ENCODE results near the gene ATXN1. TPM values are rescaled to one million over a fixed set of nuclear protein-coding genes. Genes with fewer than 3 reads are reported as not detected.

The ATXN1 gene
- total RNA-seq, 1 donor from 2014 or later: 99.2 TPM

DNA sequence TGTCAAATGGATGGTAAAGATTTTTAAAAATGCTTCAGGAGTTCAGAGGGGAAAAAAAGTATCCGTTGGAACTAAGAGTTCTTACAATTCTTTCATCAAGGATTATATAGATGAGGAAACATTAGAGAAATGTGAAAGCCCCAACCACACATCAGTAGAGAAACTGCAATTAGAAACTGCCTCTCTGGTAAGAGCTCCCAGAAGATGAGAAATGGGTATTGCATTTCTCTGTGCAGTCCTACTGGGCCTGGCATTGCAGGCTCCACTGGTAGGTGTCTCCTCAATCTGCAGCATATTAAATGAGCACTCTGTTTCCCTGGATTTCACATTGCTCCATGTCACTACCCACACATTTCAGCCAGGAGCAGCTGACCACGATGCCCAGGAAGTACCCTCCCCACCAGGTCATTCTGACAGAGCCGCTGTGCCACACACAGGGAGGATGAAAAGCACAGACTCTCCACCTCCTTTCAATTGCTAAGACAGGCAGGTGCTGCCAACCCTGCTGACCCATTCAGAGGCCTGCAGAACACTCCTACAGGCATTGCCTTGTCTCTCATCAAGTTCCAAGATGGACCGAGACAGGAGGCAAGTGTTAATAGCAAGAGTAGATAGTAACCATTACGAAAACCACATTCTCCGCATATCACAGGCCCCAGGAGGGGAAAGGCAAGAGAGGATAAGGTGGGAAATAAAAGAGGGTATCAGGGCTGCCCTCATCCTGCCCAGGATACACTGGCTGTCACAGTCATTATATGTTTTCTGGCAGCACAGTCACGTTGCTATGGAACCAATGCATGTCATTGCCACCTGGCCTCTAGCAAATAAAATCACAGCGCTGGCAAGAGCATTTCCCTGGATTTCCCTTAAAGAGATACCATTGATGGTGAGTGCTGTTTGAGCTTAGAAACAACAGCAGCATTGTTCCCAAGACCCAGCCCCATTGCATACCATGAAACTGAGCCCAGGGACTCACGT, 241.7 kb downstream of the ATXN1 start:
- intact Hi-C loops (cut with micrococcal nuclease): no loop called here

DNA sequence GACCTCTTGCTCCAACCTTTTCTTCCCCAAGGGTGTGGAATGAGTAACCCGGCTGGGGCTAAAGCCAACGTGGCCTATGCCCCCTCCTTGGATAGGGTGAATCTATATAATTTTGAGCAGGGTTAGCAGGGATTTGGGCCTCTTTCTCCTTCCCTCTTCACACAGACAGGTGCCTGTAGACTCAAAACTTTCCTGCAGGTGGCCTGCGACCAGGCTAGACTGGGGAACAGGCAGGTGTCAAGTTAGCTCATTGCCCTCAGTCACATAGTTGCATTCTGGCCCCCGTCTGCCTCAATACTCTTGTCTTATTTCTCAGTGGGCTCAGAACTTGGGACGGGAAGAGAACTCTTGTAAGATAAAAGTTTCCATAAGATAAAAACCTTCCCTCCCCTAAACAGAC, 243.0 kb downstream of the ATXN1 start:
- intact Hi-C loops (cut with micrococcal nuclease): no loop called here

DNA sequence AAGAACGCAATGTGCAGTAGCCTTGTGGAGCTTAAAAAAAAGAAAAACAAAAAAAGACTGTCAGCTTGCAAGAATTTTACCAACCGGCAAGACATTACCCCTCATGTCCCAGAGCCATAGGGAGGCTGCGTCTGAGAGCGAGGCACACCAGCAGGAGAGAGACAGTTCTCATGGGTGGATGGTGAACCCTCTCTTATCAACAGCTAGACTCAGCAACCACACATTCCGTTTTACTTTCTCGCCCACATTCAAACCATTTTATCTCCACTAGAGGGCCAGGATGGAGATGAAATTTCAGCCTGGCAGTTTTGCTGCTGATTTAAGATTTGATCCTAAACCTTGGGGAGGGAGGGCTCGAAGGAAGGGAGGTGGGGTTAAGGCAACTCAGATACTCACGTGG, 247.0 kb downstream of the ATXN1 start:
- intact Hi-C loops (cut with micrococcal nuclease): loop anchor here (1.0 to 5.0 kb wide), 7 partner anchors 42 to 573 kb away; no protein-coding TSS in a partner anchor

DNA sequence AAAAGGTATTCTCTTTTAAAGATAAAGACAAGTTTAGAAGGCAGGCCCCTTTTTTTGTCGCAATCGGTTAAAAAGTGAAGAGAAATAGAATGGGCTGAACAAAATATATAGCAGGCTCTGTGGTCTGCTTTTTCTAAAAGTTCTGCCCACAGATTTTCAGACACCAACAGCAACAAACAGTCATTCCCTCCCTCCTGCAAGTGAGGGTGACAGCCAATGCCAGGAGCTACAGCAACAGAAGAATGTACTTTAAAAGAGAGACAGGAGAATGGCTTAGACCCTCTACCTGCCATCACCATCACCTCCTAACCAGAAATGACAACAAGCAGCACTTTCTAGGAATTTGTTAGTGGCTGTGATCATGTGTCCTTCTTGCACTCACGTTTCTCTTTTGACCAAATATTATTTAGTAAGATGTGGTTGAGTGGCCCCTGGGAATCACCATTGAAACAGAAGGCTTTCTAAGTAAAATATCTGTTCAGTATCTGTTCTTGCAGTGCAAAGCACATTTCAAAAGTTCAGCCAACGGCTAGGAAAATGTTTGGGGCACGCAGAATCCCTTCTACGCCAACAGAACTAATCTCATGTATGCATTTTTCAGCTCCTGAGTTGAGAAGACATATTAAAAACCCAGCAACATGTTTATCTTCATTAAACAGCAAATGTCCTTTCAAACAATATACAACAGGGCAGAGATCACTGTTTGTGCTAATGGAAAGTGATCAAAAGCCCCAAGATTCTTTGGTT, 248.5 kb downstream of the ATXN1 start:
- intact Hi-C loops (cut with micrococcal nuclease): loop anchor here (1.0 to 5.0 kb wide), 7 partner anchors 8 to 575 kb away; no protein-coding TSS in a partner anchor

DNA sequence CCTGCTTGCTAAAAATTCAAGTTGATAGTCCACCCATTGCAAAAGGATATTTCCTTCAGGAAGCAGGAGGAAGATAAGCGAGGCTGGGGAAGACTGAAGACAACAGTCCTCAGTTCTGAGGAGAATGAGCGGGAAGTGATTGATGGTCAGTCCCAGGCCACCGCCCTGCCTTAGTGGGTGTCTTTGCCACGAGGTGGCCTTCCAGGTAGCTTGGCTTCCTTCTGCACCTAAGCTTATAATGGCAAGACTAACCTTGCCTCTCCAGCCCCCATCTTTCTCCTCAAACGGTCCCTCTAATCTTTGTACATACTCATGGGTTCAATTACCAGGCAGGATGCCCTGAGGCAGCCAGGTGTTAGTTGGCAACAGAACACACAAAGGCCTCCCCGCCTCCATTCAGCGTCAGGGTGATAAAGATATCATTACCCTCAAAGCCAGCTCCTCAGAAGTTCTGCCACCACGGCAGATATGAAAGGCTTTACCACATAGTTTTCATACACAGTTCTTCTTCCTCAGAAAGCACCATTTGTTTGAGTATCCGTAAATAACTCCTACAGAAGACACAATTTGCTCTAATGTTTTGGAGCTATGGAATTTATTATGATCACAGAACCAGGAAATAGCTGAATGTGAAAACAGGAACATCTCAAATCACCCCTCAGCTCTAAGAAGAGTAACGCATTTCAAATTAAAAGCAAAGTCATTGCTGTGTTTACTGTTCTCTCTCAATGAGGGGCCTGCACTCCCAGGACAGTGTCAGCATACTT, 249.4 kb downstream of the ATXN1 start:
- intact Hi-C loops (cut with micrococcal nuclease): loop anchor here (1.0 to 5.0 kb wide), 8 partner anchors 8 to 575 kb away; no protein-coding TSS in a partner anchor

DNA sequence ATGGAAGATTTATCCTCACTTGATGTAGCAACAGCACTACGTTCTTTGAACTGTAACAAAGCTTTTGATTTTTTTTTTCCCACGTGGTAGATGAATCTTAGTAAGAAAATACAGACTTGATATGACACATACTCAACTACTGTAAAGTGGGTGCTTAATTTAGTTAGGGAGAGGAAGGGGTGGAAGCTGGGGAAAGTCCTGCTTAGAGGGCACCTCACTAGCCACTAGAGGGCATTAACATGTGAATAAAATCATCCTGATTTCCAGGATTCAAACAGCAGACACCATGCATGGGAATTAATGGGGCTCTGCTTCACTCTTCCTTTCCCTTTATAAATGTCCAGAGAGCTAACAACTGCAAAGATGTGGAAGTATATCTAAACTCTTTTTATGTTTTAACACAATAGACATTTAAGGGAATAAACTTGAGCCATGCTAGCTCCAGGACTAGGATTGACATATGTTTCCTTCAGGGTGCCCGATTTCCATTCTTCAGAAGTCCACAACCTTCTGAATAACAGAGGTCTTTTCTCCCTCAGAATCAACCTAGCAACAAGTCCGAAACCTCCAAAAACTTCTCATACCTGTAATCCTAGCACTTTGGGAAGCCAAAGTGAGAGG, 250.1 kb downstream of the ATXN1 start:
- intact Hi-C loops (cut with micrococcal nuclease): loop anchor here (2.0 to 5.0 kb wide), 4 partner anchors 39 to 576 kb away; no protein-coding TSS in a partner anchor

DNA sequence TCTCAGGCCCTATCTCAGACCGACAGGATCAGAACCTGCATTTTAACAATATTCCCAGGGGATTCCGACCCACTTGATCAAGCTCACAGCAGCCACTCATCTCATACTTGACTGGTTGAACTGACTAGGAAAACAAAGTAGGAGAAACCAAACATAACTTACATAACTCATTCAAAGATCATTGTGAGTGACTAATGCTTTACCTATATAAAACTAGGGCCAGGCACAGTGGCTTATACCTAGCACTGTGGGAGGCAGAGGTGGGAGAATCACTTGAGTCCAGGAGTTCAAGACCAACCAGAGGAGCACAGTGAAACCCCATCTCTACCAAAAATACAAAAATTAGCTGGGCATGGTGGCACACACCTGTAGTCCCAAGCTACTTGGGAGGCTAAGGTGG, 251.0 kb downstream of the ATXN1 start:
- intact Hi-C loops (cut with micrococcal nuclease): loop anchor here (2.0 to 5.0 kb wide), 4 partner anchors 38 to 577 kb away; no protein-coding TSS in a partner anchor

DNA sequence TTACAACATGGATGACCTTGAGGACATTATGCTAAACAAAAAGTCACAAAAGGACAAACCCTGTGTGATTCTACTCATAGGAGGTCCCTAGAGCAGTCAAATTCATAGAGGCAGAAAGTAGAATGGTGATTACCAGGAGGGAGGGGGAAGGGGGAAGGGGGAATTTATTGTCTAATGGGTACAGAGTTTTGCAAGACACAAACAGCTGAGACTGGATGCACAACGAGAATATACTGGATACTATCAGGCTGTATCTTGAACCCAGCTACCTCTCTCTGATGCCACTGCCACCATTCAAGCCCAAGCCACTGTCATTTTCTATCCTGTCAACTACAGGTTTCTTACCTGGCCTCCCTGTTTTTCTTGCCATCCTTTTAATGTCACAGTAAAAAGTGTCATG, 252.3 kb downstream of the ATXN1 start:
- intact Hi-C loops (cut with micrococcal nuclease): no loop called here

DNA sequence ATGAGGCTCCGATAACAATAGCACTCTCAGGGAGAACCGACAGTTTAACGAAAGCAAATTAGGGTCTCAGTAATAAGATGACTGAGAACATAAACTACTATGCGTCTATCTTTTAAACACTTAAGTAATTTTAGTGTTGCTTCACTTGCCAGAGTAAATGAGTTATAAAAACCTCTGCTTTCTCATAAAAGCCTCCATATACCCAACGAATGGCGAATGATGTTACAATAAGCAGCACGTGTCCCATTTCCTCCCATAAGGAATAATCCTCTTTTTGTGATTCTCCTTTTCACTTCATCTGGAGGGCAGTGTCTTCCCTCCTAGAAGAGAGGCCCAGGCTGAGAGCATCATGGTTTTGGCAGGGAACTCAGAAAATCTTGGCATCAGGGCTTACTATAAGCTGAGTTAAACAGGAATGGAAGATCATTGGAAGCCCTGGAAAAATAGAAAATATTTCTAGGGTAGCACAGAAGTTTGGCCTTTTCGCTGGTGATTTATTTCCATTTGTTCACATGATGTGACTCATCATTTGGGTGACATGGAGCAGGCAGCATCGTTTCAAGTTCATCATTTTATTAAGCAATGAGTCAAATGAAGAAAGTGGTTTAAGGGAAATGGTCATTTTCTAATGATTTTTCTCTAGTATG, 255.4 kb downstream of the ATXN1 start:
- intact Hi-C loops (cut with micrococcal nuclease): no loop called here

DNA sequence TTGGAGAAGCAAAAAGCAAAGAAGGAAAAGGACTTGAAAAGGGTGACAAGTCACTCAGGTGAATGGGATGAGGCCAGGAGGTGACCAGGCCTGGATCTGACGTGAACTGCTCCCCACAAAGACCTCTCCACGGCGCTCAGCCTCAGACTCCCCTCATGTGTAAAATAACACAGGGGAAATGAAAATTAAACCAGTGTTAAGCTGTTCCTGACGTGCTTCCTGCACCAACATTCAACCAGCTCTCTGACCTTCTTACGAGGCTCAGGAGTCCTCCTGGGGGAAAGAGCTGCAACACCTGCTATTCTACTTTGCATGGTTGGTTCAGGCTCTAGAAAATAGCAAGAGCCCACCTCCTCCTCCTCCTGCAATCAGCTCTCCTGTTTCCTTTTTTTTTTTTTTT, 256.7 kb downstream of the ATXN1 start:
- intact Hi-C loops (cut with micrococcal nuclease): loop anchor here (1.0 kb wide), 1 partner anchor 8 kb away; no protein-coding TSS in a partner anchor

DNA sequence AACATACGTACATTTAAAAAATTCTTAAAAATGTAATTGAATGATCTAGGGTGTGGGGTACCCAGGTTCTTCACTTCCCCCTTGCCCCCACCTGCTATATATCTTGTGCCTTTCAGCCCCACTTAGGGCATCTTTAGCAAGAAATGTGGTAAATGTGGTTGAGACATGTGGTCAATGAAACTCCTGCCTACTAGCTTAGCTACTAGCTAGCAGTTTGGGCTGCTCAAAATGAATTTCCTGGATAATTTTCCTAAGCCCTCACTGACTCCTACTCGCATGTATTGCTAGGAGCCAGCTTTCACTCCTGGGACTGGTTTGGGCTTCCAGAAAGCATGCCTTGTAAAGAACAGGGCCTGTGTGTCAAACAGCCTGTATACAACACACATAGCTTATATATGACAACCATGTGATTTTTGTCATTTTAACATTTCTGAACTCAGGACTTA, 257.3 kb downstream of the ATXN1 start:
- intact Hi-C loops (cut with micrococcal nuclease): loop anchor here (1.0 kb wide), 1 partner anchor 8 kb away; no protein-coding TSS in a partner anchor

DNA sequence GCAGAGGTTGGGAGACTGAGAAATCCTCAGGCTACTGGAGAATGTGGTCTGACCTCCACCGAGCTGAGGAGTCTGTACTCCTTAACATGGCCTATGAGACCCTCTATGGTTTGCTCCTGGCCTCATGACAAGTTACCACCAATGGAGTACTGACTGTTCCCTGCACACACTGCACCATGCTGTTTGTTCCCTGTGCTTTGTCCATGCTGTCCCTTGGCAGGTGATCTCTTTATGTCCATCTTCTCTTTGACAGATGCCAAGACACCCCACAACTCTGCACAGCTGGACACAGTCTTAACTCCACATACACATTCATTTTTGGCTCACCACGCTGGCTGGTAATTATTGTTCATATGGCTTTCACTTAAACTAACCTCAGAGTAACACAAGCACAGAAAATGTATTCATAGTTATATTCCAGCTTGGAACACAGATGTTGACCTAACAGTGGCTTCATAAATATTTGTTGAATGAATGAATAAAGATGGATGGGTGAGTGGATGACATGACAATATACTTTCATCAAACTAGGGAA, 258.0 kb downstream of the ATXN1 start:
- intact Hi-C loops (cut with micrococcal nuclease): no loop called here

DNA sequence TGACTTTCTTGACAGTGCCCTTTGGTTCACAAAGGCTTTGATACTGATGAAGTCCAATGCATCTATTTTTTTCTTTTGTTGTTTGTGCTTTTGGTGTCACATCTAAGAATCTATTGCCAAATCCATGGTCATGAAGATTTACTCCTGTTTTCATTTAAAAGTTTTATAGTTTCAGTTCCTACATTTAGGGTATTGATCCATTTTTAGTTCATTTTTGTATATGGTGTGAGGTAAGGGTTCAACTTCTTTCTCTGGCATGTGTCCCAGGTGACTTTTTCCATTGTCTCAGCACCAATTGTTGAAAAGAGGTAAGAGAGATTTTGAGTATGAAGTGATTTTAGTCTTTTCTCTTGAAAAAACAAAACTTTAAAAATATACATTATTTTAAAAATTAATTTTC, 262.3 kb downstream of the ATXN1 start:
- intact Hi-C loops (cut with micrococcal nuclease): loop anchor here (2.0 kb wide), 1 partner anchor 16 kb away; no protein-coding TSS in a partner anchor

DNA sequence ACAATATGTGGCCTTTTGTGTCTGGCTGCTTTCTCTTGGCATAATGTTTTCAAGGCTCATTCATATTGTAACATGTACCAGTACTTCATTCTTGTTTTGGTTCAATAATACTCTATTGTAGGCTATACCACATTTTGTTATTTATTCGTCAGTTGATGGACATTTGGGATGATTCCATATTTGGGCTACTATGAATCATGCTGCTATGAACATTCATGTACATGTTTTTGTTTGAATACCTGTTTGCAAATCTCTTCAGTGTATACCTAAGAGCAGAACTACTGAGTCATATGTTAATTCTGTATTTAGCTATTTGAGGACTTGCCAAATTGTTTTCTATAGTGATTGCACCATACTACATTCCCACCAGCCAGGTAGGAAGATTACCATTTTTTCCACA, 263.0 kb downstream of the ATXN1 start:
- intact Hi-C loops (cut with micrococcal nuclease): loop anchor here (2.0 kb wide), 1 partner anchor 15 kb away; no protein-coding TSS in a partner anchor

DNA sequence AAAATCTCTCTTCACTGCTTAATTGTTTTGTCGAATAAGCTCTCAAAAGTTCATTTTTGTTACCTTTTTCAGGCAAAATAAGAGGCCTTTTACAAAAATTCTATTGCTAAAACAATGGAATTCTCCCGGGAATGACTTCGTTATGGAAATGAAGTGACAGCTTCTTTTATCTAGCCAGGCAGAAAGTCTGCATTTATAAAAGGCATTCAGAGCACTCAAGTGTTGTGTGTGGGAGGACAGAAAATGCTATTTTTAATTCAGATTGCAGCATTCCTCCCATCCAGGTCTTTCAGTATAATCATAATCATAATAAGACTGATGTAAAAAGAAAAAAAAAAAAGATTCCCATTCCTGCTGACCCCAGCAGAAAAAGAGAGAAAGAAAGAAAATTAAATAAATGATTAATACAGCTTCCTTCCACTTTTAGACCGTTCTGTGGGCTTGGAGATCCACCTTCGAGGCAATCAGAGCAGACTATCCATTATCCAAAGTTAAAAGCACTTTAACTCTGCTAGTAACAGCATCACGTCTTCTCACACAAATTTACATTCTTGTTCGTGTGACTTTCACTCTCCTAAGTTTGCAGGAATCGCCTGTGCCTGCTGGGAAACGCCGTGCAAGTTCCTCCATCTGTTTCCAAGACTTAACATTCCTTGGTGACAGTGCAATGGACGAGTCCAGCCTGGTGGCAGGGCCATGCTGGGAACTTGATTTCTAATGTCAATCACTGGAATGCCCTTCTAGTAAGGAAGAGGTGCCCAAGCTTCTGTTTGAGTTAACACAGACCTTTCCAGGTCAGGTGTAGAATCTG, 264.1 kb downstream of the ATXN1 start:
- intact Hi-C loops (cut with micrococcal nuclease): no loop called here

DNA sequence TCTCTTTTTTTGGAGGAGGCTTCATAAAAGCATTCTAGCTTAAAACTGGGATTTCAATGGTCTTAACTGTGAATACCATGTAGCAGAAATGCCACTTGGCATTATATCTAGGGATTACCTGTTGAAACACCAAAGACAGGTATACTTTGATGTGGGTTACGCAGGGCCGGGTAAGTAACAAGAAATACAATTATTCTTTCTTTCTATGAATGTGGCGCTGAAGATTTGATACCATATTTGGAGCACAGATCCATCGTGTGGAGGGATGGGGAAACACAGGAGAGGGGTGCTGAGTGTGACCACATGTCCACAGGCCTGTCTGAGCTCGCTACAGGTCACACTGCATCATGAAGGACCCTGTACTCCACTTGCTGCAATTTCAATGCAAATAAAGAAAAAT, 265.1 kb downstream of the ATXN1 start:
- intact Hi-C loops (cut with micrococcal nuclease): no loop called here

DNA sequence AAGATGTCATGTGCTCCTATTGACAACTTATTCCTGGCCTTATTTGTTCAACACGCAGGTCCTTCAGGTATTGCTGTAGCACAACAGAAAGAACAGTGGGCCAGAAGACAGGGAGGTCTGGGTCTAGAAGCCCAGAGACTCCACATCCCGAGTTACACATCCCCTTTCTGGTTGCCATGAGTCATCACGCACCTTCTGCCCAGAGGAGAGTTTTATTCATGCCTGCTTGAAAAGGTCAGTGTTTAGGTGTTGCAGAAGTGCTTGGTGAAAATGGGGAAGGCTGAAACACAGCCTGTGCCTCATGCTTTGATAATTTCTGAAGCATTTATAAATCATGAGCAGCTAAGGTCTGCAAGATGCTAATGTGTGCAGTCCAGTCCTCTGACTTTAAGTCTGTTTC, 266.5 kb downstream of the ATXN1 start:
- intact Hi-C loops (cut with micrococcal nuclease): no loop called here

DNA sequence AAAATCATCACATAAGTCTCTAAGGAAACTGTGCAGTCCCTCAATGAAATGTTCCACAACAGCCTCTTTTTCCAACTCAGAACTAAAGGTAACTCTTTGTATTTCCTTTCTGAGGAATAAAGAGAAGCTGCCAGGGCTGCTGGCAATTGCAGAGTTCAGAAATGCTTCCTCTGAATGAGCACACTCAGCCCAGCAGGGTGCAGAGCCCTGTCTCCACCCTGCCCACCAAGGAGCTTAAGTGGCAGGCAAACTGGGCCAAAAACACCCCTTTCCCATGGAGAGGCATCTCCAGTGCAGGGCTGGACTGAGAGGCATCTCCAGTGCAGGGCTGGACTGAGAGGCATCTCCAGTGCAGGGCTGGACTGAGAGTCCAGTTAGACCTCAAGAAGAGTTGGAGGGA, 267.5 kb downstream of the ATXN1 start:
- intact Hi-C loops (cut with micrococcal nuclease): no loop called here

DNA sequence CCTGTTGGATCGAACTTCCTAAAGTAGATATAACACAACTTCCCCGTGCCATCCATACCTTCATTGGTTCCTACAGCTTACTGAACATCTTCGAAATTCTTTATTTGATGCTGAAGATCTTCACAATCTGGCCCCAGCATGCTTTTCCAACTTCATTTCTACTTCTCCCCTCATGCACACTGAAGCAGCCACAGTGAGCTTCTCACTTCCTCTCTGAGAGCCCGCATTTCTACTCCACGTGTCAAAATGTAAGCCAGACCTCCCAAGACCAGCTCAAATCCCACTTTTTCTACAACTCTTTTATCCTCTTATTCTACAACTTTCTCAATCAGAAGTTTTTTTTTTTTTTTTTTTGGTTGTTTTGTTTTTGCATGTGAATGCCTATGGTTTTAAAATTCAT, 268.1 kb downstream of the ATXN1 start:
- intact Hi-C loops (cut with micrococcal nuclease): no loop called here
